WTC11 (cell line): ENCODE measurements around the gene SLC38A10.

ENCODE experiments used
- AFF4 ChIP-seq: sonication (generic); formaldehyde crosslinking; IDR thresholded peaks from 2 replicates; pipeline ENCODE4 v1.8.1; 2023; ENCODE audit warnings: mild to moderate bottlenecking, missing genetic modification reagents, borderline replicate concordance
- CBFB ChIP-seq: sonication (generic); formaldehyde crosslinking; IDR thresholded peaks from 2 replicates; pipeline ENCODE4 v1.8.1; 2022; ENCODE audit warnings: mild to moderate bottlenecking, low read depth, missing genetic modification reagents
- CTCF ChIP-seq: fragments of 200-600 bp; IDR thresholded peaks from 2 replicates; pipeline ENCODE4 v1.8.0; 2022; ENCODE audit warnings: antibody characterized with exemption
- FOXP1 ChIP-seq: sonication (generic); formaldehyde crosslinking; IDR thresholded peaks from 2 replicates; pipeline ENCODE4 v1.8.0; 2022; ENCODE audit warnings: missing genetic modification reagents, mild to moderate bottlenecking, moderate library complexity, borderline replicate concordance
- MAX ChIP-seq: sonication (generic); formaldehyde crosslinking; IDR thresholded peaks from 2 replicates; pipeline ENCODE4 v1.8.0; 2022; ENCODE audit warnings: mild to moderate bottlenecking, missing genetic modification reagents
- MXD4 ChIP-seq: fragments of 250-450 bp; sonication (Bioruptor Pico); IDR thresholded peaks from 2 replicates; pipeline ENCODE4 v1.8.0; 2021; ENCODE audit warnings: mild to moderate bottlenecking, moderate library complexity, borderline replicate concordance
- MYBL2 ChIP-seq: sonication (generic); formaldehyde crosslinking; IDR thresholded peaks from 2 replicates; pipeline ENCODE4 v1.8.1; 2023; ENCODE audit warnings: mild to moderate bottlenecking, moderate library complexity, missing genetic modification reagents
- OVOL2 ChIP-seq: fragments of 250-450 bp; sonication (Bioruptor Pico); IDR thresholded peaks from 2 replicates; pipeline ENCODE4 v1.9.0; 2021; ENCODE audit warnings: mild to moderate bottlenecking, borderline replicate concordance
- SP1 ChIP-seq: sonication (generic); formaldehyde crosslinking; conservative IDR thresholded peaks from 2 replicates; pipeline ENCODE4 v1.8.1; 2022; ENCODE audit warnings: missing genetic modification reagents
- USF1 ChIP-seq: sonication (generic); formaldehyde crosslinking; IDR thresholded peaks from 2 replicates; pipeline ENCODE4 v1.8.0; 2022; ENCODE audit warnings: mild to moderate bottlenecking, missing genetic modification reagents
- ZNF317 ChIP-seq: sonication (generic); formaldehyde crosslinking; IDR thresholded peaks from 2 replicates; pipeline ENCODE4 v1.8.1; 2023; ENCODE audit warnings: low read depth, mild to moderate bottlenecking, moderate library complexity, missing genetic modification reagents, borderline replicate concordance

GRCh38 chr17:81231766-81232581 lies 63.1 kb downstream of the SLC38A10 start:
- no peak for TF ChIP-seq MAX (CRISPR knock-in tag)
- TF ChIP-seq CTCF, result no peak
- TF ChIP-seq MYBL2 (CRISPR knock-in tag), result no peak
- TF ChIP-seq OVOL2 (CRISPR knock-in tag), result no peak
- no peak for TF ChIP-seq MXD4 (CRISPR knock-in tag)
- TF ChIP-seq SP1 (CRISPR knock-in tag), result no peak
- TF ChIP-seq CBFB (CRISPR knock-in tag), result no peak
- TF ChIP-seq FOXP1 (CRISPR knock-in tag), result no peak
- TF ChIP-seq ZNF317, result no peak
- TF ChIP-seq AFF4 (CRISPR knock-in tag), result no peak
- TF ChIP-seq USF1 (CRISPR knock-in tag), result no peak
